Inflammatory macrophage treated with lipopolysaccharide for 1 hour (primary cell): ENCODE measurements around the gene ACBD6.
"Not testable (repeated sequence)": the region's sequence is repeated elsewhere in the genome, so short reads cannot be mapped to it uniquely, and the experiment has no call there.

Experiments
- DNase-seq, 2 donors: peaks; one replicate each; pipeline ENCODE4 v3.0.0-alpha.2; 2020 to 2022

ACBD6 gene, protein sequence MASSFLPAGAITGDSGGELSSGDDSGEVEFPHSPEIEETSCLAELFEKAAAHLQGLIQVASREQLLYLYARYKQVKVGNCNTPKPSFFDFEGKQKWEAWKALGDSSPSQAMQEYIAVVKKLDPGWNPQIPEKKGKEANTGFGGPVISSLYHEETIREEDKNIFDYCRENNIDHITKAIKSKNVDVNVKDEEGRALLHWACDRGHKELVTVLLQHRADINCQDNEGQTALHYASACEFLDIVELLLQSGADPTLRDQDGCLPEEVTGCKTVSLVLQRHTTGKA

DNA sequence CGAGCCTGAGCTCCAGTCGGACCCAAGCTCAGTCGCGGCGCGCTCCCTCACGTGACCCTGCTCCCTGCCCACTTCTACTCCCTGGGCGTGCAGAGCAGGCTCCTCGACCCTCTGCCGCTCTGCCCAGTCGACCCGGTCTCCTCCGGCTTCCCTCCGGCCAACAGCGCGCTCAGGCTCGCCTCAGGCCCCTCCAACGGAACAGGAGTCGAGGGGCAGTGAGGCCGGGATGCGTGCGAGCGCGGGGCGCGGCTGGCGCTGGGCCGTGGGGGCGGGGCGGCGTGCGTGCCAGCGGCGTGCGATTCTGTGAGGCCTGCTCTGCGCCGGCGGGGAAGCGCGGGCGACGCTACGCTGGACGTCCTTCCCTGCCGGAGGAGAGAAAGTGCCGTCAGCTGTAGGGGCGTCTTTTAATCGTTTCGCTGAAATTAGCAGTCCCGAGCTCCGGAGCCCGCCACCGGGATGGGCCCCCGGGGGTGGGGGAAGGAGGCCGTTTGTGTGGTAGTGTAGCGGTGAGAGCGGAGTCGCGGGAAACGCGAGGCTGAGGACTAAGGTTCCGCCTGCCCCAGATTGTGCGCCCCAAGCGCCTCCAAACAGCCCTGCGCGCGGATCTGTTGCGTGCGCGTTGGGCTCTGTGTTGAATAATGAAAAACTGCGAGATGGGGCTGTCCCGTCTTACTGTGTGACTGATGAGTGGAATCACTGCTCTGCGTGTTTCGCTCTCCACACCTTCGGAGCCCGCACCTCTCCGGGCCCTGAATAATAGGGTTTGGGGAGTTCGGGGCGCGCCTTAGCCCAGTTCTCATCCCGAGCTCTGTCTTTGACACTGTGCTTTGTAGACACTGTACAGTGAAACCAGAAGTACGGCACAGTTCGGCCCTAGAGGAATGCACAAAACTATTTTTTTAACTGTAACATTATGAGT, at the start of gene ACBD6:
ACBD6 (minus strand) TSS at position 217 of the 919 bp plus-strand sequence. CDS start 311 bp downstream, outside the sequence.
- peak; percentile 75 to 89 for DNase-seq

DNA sequence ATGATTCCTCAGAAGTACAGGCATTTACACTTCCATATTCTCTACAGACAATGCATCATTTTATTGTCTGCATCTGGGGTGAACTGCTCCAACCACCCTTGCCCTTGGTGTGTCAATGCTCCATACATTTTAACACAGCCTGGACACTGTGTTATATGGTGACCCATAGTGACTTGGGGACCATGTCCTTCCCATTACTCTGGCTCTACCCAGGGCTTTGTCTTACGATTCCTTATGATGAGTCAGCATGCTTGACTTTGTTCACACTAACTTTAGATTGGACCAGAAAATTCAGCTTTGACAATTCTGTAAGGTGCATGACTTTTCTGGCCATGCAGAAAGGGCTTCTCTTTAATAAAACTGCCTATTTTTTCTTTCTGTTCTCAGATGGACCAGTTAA, 49.6 kb upstream of the ACBD6 start:
- no peak for DNase-seq

DNA sequence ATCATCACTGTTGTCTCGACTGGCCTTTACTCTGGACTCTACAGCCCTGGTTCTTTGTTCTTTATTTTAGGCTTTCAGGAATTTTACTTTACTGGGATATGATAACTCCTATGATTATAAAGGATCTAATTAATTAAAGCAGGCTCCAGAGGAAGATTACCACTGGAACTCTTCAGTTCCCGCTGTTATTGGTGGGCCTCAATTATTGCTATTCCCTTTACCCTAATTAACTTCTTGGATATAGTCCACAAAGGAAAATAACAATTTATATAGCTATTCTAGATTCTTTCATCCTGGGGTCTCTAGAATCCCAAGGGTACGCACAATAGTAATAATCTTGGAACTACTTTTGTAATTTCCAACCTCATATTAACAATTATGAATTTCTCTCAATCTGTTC, 47.9 kb upstream of the ACBD6 start:
- DNase-seq: no peak

DNA sequence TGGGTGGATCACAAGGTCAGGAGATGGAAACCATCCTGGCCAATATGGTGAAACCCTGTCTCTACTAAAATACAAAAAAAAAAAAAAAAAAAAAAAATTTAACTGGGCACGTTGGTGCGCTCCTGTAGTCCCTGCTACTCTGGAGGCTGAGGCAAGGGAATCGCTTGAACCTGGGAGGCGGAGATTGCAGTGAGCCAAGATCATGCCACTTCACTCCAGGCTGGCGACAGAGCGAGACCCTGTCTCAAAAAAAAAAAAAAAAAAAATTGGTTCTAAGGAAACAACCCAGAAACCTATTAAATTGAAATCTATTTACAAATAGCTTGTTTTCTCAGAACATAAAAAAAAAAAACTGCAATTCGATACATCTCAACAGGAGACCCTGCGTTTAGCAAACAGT, 47.4 kb upstream of the ACBD6 start:
- DNase-seq: not testable (repeated sequence)

DNA sequence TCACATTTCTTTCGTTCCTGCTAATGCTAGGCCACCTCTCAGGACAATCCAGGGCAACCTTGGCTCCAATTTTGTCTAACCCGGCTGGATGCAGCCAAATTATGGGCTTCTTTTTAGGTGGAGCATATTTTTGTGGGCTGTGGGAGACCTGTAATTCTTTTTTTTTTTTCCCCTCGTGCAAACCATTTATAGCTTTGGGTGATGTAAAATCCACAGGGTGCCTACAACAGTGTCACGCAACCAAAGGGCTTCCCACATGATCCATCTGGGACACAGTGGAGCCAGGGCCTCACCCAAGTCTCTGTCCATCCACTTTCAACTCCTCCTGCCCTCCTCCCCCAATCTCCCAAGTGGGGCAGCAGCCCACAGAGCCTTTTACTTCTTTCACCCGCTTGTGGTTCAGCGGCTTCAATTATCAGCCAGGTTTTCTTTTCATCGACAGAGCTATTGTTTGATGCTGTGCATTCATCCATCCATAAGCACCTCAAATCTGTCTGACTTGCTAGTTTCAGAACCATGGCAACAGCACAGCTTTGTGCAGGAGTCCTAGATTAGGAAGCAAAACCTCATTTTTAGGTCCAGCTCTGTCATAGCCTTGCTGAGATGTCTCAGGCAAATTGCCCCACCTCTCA, 46.4 kb upstream of the ACBD6 start:
- no peak for DNase-seq

DNA sequence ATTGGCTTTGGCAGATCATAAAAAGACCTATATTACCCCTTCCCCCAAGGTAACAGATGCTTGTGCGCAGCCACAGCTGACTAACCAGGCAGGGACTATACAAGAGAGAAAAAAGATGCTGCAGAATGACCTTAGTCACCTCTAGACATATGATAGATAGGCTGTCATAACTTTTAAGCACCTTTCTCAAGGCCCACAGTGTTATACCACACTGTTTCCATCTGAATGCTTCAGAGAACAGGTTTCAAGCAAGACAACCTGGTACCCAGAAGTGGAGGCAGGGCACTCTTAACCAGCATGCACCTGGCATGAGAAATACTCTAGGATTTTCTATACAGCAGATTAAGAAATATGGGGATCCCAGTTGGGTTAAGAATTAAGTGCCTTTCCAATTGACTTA, 43.6 kb upstream of the ACBD6 start:
- DNase-seq: no peak

DNA sequence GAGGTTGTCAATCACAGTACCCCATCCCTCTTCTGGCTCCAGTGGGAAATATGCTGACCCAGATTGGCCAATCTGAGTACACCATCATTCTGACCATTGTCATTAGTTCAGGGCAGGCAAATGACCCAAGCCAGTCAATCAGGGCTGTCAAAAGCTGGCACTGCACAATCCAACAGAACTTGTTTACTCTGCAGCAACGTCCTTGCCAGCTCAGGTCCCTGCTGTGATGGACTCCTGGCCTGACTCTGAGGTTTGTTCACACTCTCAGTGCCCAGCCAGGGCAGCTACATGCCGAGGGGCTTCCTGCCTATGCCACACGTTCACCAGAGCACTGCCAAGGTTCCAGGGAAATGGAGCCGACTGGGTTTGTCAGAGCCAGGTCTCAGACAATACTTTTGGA, 41.7 kb upstream of the ACBD6 start:
- no peak for DNase-seq

DNA sequence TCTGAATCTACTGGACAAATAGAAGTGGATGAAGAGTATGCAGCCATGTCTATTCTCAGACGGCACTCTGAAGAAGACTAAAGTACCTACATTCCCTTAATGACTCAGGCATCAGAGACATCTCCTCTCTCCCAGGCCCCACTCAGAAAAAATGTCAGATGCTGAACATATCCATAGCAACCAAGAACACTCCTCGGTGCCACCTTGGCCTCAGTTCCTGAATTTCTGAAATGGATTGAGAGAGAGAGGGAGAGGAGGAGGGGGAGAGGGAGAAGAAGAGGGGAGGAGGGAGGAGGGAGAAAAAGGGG, 40.4 kb upstream of the ACBD6 start:
- DNase-seq: no peak

DNA sequence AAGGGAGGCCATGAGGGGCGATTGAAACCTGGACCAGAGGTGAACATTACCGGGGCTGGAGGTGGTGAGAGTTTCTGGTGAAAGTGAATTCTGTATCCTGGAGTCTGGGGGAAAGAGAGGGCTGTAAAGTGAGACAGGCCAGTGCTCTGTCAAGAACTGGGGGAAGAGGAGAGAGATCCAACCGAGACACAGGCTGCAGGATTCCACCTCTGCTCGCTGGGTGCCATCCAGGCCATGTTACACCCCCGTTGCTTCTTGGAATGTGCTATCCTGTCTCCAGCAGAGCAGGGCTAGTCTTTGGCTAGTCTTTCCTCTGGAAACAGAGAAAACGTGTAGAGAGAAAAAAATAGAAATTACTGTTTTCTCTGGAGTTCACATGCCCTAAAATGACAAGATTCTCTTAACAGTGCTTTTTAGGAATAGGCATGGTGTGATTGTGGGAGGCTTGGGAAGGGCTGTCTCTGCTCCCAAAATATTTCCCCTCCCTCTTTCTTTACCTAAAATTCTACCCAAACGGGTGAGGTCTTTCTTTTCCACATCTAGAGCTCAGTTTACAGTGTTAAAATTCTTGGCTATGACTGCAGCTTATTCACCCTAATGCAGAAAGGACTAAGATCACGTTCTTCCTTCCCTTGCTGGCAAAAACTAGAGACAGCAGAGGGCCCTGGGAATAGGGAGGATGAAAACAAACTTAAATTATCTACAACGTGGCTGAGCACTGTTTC, 39.9 kb upstream of the ACBD6 start:
- no peak for DNase-seq

DNA sequence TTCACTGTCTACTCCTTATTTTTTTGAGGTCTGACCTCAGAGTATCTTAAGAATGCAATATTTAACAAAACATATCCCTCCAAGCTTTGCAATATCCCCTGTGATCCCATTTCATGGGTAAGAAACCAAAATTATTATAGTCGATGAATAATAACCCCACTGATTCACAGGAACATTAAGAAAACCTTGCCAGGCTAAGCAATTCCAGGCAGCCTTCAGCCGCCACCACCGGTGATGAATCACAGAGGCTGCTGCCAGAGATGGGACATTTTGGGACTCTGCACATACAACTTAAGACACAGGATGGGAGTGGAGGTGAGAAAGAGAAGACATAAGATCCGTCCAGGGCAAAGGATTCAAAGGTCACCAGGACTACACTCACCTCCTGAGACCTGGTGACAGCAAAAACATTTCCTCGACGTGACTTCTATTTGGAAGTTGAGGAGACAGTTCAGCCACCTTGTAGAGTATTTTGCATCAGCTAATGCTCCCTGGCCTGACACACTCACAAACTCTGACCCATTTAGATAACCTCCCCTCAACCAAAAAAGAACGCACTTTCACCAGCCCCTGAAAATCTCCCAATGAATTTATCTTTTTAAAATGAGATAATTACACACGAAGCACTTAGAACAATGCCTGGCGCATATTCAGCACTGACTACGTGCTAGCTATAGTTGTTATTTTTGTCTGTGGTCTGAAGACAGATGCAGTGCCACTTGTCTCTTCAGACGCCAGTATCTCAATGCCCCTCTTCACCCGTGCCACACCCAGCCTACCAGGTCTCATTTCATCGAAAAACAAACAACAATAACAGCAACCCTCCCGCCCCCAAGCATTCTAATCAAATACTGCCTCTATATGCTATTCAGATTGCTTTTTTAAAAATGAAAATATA, 38.6 kb upstream of the ACBD6 start:
- no peak for DNase-seq

DNA sequence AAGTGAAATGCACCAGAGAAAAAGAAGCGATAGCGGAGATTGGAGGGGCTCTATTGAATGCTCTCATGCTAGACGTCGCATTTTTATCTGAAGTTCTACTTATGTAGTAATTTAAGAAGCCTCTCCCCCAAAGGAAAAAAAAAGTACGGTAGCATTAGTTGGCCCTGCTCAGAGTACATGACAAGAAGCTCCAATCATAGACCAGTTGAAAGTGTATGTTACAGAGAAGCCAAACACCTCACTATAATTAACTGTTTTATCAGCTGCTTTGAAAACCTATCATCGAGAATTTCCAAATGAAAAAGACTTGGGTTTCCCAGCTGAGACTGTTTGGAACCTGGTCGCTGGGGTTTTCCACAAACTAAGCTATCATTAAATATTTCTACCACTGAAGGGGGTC, 36.8 kb upstream of the ACBD6 start:
- no peak for DNase-seq

DNA sequence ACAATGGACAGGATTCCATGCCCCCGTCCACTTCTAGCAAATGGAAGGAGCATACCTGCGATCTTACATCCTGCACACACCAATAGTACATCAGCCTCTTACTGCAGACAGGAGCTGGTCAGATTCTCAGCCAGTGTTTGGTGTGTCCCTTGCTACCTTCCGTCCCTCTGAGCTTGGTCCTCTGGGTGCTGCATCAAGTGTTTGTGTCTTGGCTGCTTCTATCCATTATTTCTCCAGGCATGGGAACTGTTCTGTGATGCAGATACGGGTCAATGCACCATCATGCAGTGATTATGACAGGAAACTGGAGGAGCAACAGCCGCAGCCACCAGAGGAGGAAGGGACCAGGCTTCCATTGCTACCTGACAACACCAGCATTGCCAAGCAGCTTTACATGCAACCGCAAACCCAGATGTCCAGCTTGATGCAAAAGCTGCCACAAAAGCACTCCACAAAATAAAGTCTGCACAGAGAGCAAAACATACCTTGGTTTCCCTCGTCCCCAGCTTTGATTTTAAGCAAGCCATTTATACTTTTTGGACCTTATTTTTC, 34.5 kb upstream of the ACBD6 start:
- DNase-seq: no peak

DNA sequence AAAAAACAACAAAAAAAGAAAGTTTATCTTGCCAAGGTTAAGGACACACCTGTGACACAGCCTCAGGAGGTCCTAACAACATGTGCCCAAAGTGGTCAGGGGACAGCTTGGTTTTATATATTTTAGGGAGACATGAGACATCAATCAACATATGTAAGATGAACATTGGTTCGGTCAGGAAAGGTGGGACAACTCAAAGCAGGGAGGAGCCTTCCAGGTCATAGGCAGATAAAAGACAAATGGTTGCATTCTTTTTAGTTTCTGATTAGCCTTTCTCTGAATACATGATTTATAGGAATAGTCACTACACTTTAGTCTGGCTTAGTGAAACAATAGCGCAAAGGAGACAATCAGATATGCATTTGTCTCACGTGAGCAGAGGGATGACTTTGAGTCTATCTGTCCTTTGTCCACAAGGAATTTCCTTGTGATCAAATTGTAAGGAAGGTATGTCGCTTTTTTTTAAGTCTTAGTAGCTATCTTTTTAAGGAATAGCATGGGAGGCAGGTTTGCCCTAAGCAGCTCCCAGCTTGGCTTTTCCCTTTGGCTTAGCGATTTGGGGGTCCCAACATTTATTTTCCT, 33.1 kb upstream of the ACBD6 start:
- no peak for DNase-seq

DNA sequence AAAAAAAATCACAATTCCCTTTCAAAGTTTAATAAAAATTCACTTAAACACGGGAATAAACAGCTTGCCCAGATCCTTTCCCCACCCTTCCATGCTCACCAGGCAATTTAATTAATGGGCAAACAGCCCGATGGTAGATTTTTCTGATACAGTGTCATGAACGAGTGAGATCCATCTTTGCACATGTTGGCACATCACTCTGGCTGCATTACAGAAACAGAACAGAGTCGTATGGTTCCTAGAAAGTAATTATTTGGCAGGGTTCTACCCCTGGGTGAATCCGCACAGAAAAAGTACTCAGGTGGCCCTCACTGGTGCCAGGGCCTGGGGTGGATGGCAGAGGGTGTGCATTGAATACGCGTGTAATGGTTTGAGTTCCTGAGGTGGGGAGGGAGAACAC, 31.8 kb upstream of the ACBD6 start:
- no peak for DNase-seq

DNA sequence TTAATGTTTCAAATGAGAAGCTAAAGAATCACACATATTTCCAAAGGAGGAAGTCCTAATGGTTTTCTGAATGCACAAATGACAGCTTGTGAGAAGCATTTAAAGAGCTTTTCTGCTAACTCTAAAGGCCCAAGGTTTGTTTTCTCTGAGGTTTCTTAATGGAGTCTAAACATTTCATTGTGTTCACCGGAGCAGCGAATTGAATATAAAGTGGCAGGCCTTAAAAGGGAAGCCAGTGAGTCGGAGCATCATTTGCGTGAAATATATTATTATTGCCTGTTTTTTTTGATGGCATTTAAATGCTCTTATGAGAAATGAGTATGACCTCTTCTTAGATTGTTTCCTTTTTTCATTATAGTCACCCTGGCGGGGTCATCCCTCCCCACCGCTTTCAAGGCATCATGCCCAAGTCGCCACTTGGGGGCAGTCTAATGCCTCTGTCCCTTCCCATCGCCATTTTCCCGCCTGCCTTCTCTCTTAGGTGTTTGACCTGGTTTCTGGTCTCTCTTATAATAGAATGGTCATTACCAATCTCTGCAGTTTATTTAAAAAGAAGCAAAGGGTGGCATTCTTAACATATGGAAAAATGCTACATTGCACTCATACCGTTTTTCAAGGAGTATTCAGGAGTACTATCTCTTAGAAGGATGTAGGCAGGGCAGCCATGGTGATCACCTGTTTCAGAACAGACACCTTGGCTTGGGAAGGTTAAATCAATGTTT, 31.1 kb upstream of the ACBD6 start:
- DNase-seq: peak; percentile 21 to 78

DNA sequence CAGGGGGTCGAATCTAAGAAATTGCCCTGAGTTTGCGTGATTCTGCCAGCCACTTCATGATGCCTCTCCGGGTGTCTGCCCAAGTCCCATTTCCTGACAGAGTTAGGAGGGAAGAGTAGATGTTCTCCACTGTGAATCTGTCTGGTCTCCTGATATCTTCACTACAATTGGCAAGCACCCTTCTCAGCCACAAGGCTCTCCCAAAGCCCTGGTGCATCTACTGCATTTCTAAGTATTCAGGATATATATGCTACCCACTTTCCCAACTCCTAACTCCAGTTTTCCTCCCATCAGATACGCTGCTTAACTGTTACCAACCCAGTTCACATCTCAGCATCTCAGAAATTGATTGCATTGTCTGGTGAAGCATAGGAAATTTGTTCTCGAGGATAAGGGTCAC, 30.5 kb upstream of the ACBD6 start:
- no peak for DNase-seq

DNA sequence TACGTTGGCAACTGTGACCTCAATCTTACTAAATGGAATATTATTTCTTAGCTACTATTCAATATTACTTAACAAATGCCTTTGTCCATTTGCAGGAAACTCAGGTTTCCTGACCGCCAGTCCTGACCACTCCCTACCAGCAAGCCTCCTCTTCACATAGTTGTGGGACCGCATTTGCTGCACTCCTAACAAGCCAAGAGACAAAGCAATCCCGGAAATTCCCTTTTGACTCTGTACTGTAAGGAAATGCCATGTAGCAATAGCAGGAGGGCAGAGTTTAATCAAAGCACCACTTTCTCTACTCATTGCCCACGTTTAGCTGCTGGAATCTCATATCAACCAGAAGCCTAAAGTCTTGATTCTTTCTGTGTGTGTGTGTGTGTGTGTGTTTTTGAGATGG, 28.1 kb upstream of the ACBD6 start:
- peak; percentile 52 to 63 for DNase-seq

DNA sequence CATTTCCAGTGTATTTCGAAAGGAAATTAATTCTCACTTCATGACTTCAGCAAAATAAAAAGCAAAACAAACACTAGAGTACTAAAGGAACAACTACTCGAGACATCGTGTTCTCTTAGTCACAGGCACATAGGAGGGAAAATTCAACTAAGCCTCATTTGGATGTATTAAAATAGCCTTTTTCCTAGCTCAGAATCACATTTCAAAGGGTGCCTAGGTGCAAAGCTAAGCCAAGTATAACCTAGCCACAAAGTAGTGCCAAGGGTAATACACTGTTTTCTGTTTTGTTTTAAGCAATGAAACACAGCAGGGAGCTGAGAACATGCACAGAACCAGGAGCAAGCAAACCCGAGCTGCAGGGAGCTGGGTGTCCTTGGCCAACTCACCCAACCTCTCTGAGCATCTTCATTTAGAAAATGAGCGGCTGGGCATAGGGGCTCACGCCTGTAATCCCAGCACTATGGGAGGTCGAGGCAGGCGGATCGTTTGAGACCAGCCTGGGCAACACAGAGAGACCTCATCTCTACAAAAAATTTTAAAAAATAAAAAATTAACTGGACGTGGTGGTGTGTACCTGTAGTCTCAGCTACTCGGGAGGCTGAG, 26.6 kb upstream of the ACBD6 start:
- DNase-seq: no peak

DNA sequence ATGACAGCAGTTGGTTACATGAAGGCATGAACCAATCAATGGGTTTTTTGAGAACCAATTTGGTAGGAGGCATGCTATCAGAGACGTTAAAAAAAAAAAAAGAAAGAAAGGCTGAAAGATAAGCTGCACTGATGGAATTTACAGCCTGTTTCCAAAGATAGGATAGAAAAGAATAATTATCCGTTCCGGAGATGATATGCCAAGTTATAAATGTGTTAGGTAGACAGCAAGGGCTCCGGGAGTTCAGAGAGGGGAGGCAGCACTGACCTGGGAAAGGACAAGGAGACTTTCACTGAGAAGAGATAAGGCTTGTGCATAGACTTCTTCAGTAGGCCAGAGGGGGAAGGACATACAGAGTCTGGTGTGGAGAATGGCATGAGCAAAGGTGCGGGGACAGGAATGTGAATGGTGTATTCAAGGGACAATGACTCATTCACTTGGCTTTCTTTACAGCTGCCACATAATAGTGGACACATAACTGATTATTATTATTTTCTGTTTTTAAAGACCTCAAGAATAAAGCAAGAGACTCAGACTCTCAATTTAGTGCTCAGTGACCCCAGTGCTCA, 24.8 kb upstream of the ACBD6 start:
- no peak for DNase-seq

DNA sequence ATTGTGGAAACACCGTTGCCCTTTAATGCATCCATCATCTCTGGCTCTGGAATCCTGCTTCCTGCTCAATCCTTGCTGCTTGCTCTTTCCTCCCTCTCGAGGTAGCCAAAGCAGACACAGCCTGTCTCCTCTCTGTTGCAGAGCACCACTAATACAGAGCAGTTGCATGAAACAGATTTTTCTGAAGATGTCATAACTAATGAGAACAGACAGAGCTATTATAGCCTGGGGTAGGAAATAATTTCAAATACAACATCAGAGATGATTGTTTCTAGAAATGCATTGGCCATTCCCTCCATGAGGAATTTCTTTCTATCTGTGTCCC, 23.3 kb upstream of the ACBD6 start:
- no peak for DNase-seq
